PFSK-1 (cell line): ENCODE measurements around the gene BACE2.

Experiments
- FOXP2 ChIP-seq: optimal IDR thresholded peaks from 2 replicates; pipeline ENCODE3; 2011; ENCODE audit warnings: borderline replicate concordance, control low read depth, inconsistent platforms; ENCODE audit not compliant: insufficient read depth; ENCODE audit errors: extremely low read length, extremely low read depth
- POLR2AphosphoS5 ChIP-seq: IDR thresholded peaks from 2 replicates; pipeline ENCODE4 v1.6.1; 2012; ENCODE audit warnings: low read depth, mild to moderate bottlenecking, control low read depth, low read length, moderate library complexity
- REST ChIP-seq, 2 experiments: IDR thresholded peaks; 2 replicates each; pipeline versions ENCODE4 v1.6.1 to v1.8.0; 2011 to 2012; ENCODE audit warnings: low read depth in 2 of 2, low read length in 2 of 2, control low read depth in 1 of 2, inconsistent platforms in 1 of 2, mild to moderate bottlenecking in 1 of 2, moderate library complexity in 1 of 2; ENCODE audit not compliant: insufficient read depth in 1 of 2
- SIN3A ChIP-seq: IDR thresholded peaks from 2 replicates; pipeline ENCODE4 v1.6.1; 2012; ENCODE audit warnings: mild to moderate bottlenecking, low read length, moderate library complexity, borderline replicate concordance; ENCODE audit not compliant: insufficient read depth
- TAF1 ChIP-seq: IDR thresholded peaks from 2 replicates; pipeline ENCODE4 v1.6.1; 2012; ENCODE audit warnings: low read length, control low read depth, borderline replicate concordance; ENCODE audit not compliant: insufficient read depth

Gene BACE2

GRCh38 chr21:41199123-41199522 is 31.2 kb downstream of the BACE2 start:
- TF ChIP-seq TAF1: no peak
- TF ChIP-seq SIN3A: no peak
- no peak for TF ChIP-seq REST (IDR thresholded peaks at IDR 0.05; ENCODE audit: insufficient read depth in 1 of 2, low read depth in 2 of 2, low read length in 2 of 2)
- no peak for TF ChIP-seq FOXP2
- TF ChIP-seq POLR2AphosphoS5: no peak

GRCh38 chr21:41199588-41199987 is 31.6 kb downstream of the BACE2 start:
- TF ChIP-seq TAF1: no peak
- TF ChIP-seq REST (IDR thresholded peaks at IDR 0.05; ENCODE audit: insufficient read depth in 1 of 2, low read depth in 2 of 2, low read length in 2 of 2): no peak
- TF ChIP-seq FOXP2: no peak
- no peak for TF ChIP-seq SIN3A
- TF ChIP-seq POLR2AphosphoS5: no peak

GRCh38 chr21:41201385-41201784 is 33.4 kb downstream of the BACE2 start:
- TF ChIP-seq REST (IDR thresholded peaks at IDR 0.05; ENCODE audit: insufficient read depth in 1 of 2, low read depth in 2 of 2, low read length in 2 of 2): no peak

- TF ChIP-seq REST (IDR thresholded peaks at IDR 0.05; ENCODE audit: insufficient read depth in 1 of 2, low read depth in 2 of 2, low read length in 2 of 2) (no peak), TAF1 (no peak), POLR2AphosphoS5 (no peak), FOXP2 (no peak), SIN3A (no peak)
These were observed 36.8 kb downstream of the BACE2 start for GRCh38 chr21:41204736-41205135.

GRCh38 chr21:41207401-41208375 is 39.7 kb downstream of the BACE2 start:
- TF ChIP-seq TAF1 (no peak), FOXP2 (no peak), POLR2AphosphoS5 (no peak), REST (IDR thresholded peaks at IDR 0.05; ENCODE audit: insufficient read depth in 1 of 2, low read depth in 2 of 2, low read length in 2 of 2) (no peak), SIN3A (no peak)
